Brain microvascular endothelial cell (primary cell): Measurements from ENCODE around the gene RASL12.
"Not testable (repeated sequence)": the region's sequence is repeated elsewhere in the genome, so short reads cannot be mapped to it uniquely, and the experiment has no call there.

Experiments used
- DNase-seq: peaks from one replicate; pipeline ENCODE4 v3.0.0-alpha.2; 2020
- H3K27ac ChIP-seq: fragments of 250-450 bp; sonication (Bioruptor Pico); 2 replicates; pipeline ENCODE4 v1.5.1; 2020; ENCODE audit warnings: mild to moderate bottlenecking, moderate library complexity
- H3K27me3 ChIP-seq: fragments of 250-450 bp; sonication (Bioruptor Pico); replicated peaks from 2 replicates; pipeline ENCODE4 v1.5.1; 2020; ENCODE audit warnings: mild to moderate bottlenecking
- H3K36me3 ChIP-seq: fragments of 250-450 bp; sonication (Bioruptor Pico); replicated peaks from 2 replicates; pipeline ENCODE4 v1.5.1; 2020; ENCODE audit warnings: mild to moderate bottlenecking
- H3K4me3 ChIP-seq: 2 replicates; pipeline ENCODE4 v1.5.1; 2011; ENCODE audit warnings: low read depth, mild to moderate bottlenecking, control low read depth, low read length, moderate library complexity
- in situ Hi-C: cut with HindIII; loops from 2 replicates; pipeline ENCODE4 v1.10.0; 2017; ENCODE audit warnings: low sequenced_read_pairs, low pct_ligation_motif_present
- TF ChIP-seq, protein P1 (sequence below): IDR thresholded peaks from 2 replicates; pipeline ENCODE4 v1.5.1; 2011; ENCODE audit warnings: low read depth, mild to moderate bottlenecking, moderate library complexity, low read length, control low read depth, inconsistent platforms; ENCODE audit errors: missing control alignments

The RASL12 gene

DNA sequence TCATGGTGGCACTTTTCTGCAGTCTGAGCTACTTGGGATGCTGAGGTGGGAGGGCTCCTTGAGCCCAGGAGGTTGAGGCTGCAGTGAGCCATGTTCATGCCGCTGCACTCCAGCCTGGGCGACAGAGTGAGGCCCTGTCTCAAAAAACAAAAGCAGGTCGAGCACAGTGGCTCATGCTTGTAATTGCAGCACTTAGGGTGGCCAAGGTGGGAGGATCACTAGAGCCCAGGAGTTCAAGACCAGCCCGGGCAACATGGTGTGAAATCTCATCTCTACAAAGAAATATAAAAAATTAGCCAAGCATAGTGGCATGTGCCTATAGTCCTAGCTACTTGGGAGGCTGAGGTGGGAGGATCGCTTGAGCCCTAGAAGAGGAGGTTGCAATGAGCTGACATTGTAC, 37.2 kb upstream of the RASL12 start:
- in situ Hi-C loops: no loop called here
- Histone ChIP-seq H3K36me3 (peaks cover 11% of the 10 kb centered on the region), H3K27ac (no peak overlapping the region), H3K4me3 (no peak overlapping the region), H3K27me3 (no peaks in the 10 kb centered on the region)
- TF ChIP-seq, protein P1, sequence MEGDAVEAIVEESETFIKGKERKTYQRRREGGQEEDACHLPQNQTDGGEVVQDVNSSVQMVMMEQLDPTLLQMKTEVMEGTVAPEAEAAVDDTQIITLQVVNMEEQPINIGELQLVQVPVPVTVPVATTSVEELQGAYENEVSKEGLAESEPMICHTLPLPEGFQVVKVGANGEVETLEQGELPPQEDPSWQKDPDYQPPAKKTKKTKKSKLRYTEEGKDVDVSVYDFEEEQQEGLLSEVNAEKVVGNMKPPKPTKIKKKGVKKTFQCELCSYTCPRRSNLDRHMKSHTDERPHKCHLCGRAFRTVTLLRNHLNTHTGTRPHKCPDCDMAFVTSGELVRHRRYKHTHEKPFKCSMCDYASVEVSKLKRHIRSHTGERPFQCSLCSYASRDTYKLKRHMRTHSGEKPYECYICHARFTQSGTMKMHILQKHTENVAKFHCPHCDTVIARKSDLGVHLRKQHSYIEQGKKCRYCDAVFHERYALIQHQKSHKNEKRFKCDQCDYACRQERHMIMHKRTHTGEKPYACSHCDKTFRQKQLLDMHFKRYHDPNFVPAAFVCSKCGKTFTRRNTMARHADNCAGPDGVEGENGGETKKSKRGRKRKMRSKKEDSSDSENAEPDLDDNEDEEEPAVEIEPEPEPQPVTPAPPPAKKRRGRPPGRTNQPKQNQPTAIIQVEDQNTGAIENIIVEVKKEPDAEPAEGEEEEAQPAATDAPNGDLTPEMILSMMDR: no peak
- no peak for DNase-seq

DNA sequence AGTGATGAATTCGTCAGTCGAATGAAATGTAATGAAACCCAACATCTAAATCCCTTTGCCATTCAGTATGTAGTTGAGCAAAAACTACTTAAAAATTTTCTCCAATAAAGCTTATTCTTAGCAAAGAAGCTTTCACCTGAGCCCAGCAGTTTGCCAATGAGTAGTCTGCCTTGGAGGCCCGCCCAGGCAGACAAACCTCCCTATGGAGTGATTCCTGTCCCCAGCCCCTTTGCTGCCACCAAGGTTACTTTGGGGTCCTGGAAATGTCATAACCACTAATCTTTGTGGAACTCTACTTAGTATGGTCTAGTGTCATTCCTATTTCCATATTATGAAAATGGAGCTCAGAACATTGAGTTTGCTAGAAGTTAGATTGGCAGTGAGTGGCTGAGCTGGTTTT, 35.1 kb upstream of the RASL12 start:
- H3K27me3 ChIP-seq: no peaks in the 10 kb centered on the region
- H3K27ac ChIP-seq: no peak overlapping the region
- in situ Hi-C loops: no loop called here
- H3K36me3 ChIP-seq: peaks cover 18% of the 10 kb centered on the region
- no peak for DNase-seq
- H3K4me3 ChIP-seq: no peak overlapping the region
- TF ChIP-seq, protein P1: no peak

DNA sequence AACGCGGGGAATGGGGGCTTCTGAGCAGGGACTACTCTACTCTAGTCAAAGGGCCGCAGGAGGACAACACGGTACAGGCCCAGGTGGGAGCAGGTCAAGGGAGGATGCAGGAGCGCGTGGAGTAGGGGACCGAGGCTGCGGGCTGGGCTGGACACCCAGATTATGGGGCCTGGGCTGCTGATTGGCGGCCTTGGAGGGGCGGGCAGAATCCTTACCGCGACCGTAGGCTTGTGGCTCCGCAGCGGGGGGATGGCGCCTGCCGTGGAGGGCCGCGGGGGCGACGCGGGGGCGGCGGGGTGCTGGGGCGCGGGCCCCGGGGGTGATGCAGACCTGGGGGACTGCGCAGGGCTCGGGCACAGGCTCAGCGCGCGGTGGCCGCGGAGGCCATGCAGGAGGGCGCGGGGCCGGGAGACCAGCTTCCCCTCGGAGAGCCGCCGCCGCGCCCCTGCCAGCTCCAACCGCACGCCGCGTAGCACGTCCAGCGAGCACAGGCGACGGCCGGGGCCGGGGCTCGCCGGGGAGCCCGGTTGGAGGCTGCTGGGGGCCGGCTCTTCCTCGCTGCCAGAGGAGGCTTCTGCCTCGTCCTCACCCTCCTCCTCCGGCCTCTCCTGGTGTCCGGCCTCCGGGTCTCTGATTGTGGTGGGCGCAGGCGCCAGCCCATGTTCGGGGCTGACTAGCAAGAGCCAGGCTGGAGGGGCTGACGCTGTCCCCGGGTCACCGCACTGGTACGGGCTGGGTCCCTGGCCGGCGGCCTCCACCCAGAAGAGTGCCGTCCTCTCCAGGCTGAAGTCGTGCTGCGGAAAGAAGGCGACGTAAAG, 34.3 kb upstream of the RASL12 start:
- Histone ChIP-seq H3K4me3 (peak overlapping the region; percentile 9), H3K27ac (no peak overlapping the region), H3K36me3 (peaks cover 18% of the 10 kb centered on the region), H3K27me3 (no peaks in the 10 kb centered on the region)
- in situ Hi-C loops: no loop called here
- TF ChIP-seq, protein P1: no peak
- DNase-seq: no peak

DNA sequence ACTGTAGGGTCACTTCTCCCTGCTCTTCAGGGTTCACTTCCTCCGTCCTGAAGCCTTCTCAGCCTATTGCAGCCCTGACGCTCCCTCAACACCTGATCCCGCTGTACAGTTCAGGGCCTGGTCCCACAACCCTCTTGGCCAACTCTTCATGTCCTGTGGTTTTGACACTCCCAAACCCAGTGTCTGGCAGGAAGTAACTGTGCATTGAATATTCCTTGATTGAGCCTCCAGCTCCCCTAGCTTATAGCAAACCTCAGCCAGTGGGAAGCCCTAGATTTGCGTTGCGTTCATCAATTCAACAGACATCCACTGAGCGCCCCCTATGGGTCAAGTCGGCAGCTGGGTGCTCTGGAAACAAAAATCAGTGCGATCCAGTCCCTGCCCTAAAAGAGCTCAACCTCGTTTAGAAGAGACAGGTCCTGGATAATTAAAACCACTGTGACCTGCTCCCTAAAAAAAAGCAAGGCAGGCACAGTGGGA, 33.7 kb upstream of the RASL12 start:
- H3K36me3 ChIP-seq: peaks cover 18% of the 10 kb centered on the region
- H3K27ac ChIP-seq: no peak overlapping the region
- DNase-seq: peak; percentile 65
- TF ChIP-seq, protein P1: peak; percentile 94
- no peak overlapping the region for H3K4me3 ChIP-seq
- in situ Hi-C loops: no loop called here
- H3K27me3 ChIP-seq: no peaks in the 10 kb centered on the region

DNA sequence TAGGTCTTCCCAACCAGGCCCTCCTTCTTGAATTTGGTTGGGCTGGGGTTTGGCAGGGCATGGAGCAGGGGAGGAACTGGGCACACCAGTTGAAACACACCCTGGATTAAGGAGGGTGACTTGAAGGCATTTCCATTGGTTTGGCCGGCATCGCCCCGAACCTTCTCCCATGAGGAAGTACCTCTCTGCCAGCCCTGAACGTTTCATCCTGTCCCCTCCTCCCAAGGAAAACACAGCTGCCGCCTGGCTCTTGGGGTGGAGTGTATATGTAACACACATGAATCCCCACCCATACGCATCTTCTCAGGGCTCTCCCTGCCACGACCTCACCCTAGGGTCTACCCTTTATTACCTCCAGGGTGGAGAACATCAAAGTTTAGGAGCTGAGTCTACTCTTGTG, 32.7 kb upstream of the RASL12 start:
- H3K36me3 ChIP-seq: peaks cover 12% of the 10 kb centered on the region
- DNase-seq: no peak

DNA sequence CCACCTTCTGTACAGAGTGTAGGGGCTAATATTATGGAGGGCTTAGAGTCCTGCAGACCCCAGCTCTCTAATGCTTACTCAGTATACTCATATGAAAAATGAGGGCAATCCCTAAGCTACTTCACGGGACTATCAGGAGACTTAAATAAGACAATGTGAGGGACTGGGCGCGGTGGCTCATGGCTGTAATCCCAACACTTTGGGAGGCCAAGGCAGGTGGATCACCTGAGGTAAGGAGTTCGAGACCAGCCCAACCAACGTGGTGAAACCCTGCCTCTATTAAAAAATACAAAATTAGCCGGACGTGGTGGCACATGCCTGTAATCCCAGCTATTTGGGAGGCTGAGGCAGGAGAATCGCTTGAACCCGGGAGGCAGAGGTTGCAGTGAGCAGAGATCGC, 32.0 kb upstream of the RASL12 start:
- in situ Hi-C loops, H3K27ac ChIP-seq, H3K4me3 ChIP-seq, DNase-seq, H3K36me3 ChIP-seq, H3K27me3 ChIP-seq: not testable (repeated sequence)

More for the DNA sequence above, 32.7 kb upstream of the RASL12 start:
- Histone ChIP-seq H3K4me3 (no peak overlapping the region), H3K27me3 (no peaks in the 10 kb centered on the region), H3K27ac (no peak overlapping the region)
- in situ Hi-C loops: no loop called here
- TF ChIP-seq, protein P1: no peak
